Measurements from ENCODE around the gene TIMP3. TPM values are rescaled to one million over a fixed set of nuclear protein-coding genes. Genes with fewer than 3 reads are reported as not detected.

Gene TIMP3
- polyA plus RNA-seq, 3 donors: 106 to 130 (median 121) TPM

GRCh38 chr22:32777987-32778386, 23.5 kb upstream of the TIMP3 start:
- no peak for DNase-seq

GRCh38 chr22:32780726-32781310, 20.7 kb upstream of the TIMP3 start:
- DNase-seq: no peak

GRCh38 chr22:32781695-32782094, 19.8 kb upstream of the TIMP3 start:
- DNase-seq: no peak

- no peak for DNase-seq
Measured at GRCh38 chr22:32785321-32786026, 16.0 kb upstream of the TIMP3 start.

- no peak for DNase-seq
Measured at GRCh38 chr22:32786027-32786418, 15.5 kb upstream of the TIMP3 start.

GRCh38 chr22:32788904-32789624, 12.4 kb upstream of the TIMP3 start:
- DNase-seq: no peak

- DNase-seq: no peak
Measured at GRCh38 chr22:32789797-32790620, 11.5 kb upstream of the TIMP3 start.

GRCh38 chr22:32791056-32791455, 10.4 kb upstream of the TIMP3 start:
- no peak for DNase-seq

- DNase-seq: no peak
Measured at GRCh38 chr22:32791485-32791884, 10.0 kb upstream of the TIMP3 start.

- DNase-seq: no peak
Measured at GRCh38 chr22:32793589-32793988, 7.9 kb upstream of the TIMP3 start.

GRCh38 chr22:32794449-32795213, 6.9 kb upstream of the TIMP3 start:
- no peak for DNase-seq

- DNase-seq: no peak
Measured at GRCh38 chr22:32795214-32795596, 6.3 kb upstream of the TIMP3 start.

GRCh38 chr22:32796865-32797573, 4.5 kb upstream of the TIMP3 start:
- peak; percentile 57 for DNase-seq

- no peak for DNase-seq
Measured at GRCh38 chr22:32799496-32799895, 2.0 kb upstream of the TIMP3 start.

GRCh38 chr22:32800158-32800882, 1.2 kb upstream of the TIMP3 start:
- DNase-seq: no peak

- DNase-seq: no peak
Measured at GRCh38 chr22:32800994-32801536, 440 bp upstream of the TIMP3 start.

- DNase-seq: no peak
Measured at GRCh38 chr22:32802237-32802765, 796 bp downstream of the TIMP3 start.

GRCh38 chr22:32803020-32803737, 1.7 kb downstream of the TIMP3 start:
- no peak for DNase-seq
